Measurements from ENCODE around the gene NDOR1.
A peak's percentile ranks its signal among the peaks of the same experiment; 100 is the strongest.

Gene NDOR1

DNA sequence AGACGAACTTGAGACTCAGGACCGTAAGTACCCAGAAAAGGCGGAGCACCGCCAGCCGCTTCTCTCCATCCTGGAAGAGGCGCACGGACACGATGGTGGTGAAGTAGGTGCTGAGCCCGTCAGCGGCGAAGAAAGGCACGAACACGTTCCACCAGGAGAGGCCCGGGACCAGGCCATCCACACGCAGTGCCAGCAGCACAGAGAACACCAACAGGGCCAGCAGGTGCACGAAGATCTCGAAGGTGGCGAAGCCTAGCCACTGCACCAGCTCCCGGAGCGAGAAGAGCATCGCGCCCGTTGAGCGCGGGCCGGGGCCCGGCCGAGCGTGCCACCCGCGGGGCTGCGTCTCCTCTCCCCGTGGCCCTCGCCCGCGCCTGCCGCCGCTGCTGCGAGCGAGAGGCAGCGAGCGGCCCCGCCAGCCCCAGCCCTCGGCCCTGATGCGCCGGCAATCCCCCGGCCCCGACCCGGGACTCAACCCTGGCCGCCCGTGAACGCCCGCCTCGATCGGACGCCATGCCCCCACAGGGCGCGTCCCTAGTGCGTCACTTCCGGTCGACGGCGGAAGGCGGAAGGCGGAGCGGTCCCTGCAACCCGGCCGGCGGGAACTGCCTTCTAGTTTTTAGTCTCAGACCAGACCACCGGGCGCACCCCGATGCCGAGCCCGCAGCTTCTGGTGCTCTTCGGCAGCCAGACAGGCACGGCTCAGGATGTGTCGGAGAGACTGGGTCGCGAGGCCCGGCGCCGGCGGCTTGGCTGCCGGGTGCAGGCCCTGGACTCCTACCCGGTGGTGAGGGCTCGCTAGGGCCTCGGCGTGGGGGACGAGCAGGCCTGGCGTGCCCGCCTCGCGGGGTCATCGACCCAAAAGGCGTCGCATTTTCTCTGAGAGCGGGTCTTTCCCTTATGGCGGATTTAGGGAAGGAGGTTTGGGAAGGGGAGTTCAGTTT is at the start of gene NDOR1, which contains the start of gene TMEM203:
TSS of gene NDOR1 (plus strand) at position 575 of the 944 bp plus-strand sequence. CDS start at position 653, 78 bp downstream.
TSS of gene TMEM203 (minus strand) at position 523 of the 944 bp plus-strand sequence. CDS start at position 289, 234 bp downstream.
- DNase-seq (ENCODE audit: low read depth in 2 of 2, low spot score in 1 of 2): peak; percentile 88 to 89

DNA sequence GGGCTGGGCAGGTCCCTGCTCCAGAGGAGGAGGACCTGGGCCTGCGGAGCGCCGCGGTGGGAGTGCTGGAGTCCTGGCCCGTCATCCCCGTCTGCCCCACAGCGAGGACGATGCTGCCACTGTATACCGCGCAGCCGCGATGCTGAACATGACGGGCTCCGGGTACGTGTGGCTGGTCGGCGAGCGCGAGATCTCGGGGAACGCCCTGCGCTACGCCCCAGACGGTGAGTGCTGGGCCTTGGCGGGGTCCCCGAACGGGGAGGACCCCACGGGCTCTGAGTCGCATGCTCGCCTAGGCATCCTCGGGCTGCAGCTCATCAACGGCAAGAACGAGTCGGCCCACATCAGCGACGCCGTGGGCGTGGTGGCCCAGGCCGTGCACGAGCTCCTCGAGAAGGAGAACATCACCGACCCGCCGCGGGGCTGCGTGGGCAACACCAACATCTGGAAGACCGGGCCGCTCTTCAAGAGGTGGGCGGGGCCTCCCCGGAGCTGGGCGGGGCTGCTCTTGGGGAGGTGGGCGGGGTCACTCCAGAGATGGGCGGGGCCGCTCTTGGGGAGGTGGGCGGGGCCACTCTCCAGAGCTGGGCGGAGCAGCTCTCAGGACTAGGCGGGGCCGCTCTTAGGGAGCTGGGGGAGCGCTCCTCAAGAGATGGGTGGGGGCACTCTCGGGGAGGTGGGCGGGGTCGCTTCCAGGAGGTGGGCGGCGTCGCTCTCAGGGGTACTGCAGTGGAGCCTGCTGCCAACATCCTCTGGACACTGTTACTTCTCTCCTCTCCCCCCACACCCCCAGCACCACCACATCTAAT is 48.7 kb upstream of the NDOR1 start:
- peak; percentile 26 to 41 for DNase-seq (ENCODE audit: low read depth in 2 of 2, low spot score in 1 of 2)

DNA sequence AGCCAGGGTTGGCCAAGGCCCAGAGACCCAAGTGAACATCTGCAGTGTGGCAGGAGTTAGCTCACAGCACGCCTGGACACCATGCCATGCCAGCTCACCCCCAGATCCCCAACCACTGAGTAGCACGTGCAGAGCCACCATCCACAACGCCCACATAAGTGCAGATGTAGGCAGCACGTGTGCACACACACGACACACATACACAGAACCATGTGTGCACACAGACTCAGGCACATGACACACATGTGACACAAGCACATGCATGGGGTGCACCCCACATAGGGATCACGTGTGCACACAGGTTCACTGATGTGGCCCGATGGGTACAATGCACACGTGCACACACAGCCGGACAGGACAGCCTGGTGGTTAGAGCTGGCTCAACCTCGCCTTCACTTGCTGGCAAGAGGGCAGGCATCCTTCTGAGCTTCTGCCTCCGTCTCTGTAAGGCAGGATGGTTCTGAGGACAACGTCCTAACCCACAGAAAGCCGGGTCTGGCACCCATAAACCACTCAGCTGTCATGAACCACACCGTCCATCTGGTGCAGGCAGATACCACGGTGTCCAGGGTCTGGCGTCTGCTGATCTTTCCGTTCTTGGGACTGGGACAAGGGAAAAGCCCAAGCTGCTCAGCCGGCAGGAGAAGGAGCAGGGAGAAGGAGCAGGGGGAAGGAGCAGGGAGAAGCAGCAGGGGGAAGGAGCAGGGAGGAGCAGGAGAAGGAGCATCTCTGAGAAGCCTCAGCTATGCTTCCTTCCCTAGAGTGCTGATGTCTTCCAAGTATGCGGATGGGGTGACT is 47.7 kb upstream of the NDOR1 start:
- no peak for DNase-seq (ENCODE audit: low read depth in 2 of 2, low spot score in 1 of 2)

GRCh38 chr9:137158625-137159024 is 46.9 kb upstream of the NDOR1 start:
- DNase-seq (ENCODE audit: low read depth in 2 of 2, low spot score in 1 of 2): no peak

- no peak for DNase-seq (ENCODE audit: low read depth in 2 of 2, low spot score in 1 of 2)
These were observed 46.1 kb upstream of the NDOR1 start for GRCh38 chr9:137159105-137160053.

DNA sequence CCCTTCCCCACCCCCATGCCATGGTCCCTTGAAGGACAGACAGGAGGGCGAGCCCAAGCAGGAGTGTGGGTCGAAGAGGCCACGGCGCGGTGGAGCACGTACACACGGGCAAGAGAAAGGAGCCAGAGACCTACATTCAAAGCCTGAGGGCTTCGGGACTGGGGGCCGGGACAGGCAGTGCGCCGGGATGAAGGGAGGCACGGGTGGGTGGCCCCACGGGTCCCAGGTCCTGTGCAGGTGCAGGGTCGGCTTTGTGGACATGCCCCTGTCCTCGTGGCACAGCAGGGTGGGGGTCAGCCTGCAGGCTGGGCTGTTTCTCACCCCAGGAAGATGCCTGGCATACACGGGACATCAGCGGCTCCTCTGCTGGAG is 45.5 kb upstream of the NDOR1 start:
- no peak for DNase-seq (ENCODE audit: low read depth in 2 of 2, low spot score in 1 of 2)

DNA sequence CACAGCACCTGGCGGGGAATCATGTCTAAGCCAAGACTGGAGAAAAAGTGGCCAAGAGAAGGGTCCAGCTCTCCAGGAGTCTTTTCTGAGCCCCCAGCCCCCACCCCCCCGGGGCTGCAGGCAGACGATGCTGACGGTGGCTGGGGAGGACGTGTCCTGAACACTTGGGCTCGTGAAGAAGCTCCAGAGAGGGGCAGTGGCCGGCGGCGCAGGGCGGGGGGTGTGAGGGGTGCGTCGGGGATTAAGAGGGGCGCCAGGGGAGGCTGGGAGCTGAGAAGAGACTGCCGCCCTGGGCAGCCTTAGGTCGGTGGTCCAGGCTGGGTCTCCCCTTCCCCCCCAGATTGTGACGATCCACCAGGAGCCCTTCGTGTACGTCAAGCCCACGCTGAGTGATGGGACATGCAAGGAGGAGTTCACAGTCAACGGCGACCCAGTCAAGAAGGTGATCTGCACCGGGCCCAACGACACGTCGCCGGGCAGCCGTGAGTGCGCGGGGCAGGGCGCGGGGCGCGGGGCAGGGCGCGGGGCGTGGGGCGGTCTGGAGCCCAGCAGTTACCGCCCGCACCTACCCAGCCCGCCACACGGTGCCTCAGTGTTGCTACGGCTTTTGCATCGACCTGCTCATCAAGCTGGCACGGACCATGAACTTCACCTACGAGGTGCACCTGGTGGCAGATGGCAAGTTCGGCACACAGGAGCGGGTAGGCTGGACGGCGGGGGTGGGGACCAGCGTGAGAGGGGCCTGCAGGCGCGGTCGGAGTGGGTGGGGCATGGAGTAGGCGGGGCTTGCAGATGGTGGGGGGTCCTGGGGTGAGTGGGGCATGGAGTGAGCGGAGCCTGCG is 44.6 kb upstream of the NDOR1 start:
- DNase-seq (ENCODE audit: low read depth in 2 of 2, low spot score in 1 of 2): no peak

GRCh38 chr9:137161558-137162486 is 43.7 kb upstream of the NDOR1 start:
- DNase-seq (ENCODE audit: low read depth in 2 of 2, low spot score in 1 of 2): no peak

- no peak for DNase-seq (ENCODE audit: low read depth in 2 of 2, low spot score in 1 of 2)
These were observed 42.8 kb upstream of the NDOR1 start for GRCh38 chr9:137162505-137163364.

DNA sequence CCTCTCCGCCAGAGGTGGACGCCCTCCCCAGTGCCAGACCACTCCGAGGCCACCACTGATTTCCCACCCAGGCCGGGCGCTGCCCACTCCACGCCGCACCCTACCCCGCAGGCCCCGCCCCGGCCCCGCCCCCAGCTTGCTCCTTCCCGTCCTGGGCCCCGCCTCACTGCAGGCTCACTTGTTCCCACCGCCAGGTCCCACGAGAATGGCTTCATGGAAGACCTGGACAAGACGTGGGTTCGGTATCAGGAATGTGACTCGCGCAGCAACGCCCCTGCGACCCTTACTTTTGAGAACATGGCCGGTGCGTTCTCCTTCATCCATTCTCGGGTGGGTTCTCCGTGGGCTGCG is 42.2 kb upstream of the NDOR1 start:
- DNase-seq (ENCODE audit: low read depth in 2 of 2, low spot score in 1 of 2): no peak

GRCh38 chr9:137163805-137164204 is 41.7 kb upstream of the NDOR1 start:
- no peak for DNase-seq (ENCODE audit: low read depth in 2 of 2, low spot score in 1 of 2)

DNA sequence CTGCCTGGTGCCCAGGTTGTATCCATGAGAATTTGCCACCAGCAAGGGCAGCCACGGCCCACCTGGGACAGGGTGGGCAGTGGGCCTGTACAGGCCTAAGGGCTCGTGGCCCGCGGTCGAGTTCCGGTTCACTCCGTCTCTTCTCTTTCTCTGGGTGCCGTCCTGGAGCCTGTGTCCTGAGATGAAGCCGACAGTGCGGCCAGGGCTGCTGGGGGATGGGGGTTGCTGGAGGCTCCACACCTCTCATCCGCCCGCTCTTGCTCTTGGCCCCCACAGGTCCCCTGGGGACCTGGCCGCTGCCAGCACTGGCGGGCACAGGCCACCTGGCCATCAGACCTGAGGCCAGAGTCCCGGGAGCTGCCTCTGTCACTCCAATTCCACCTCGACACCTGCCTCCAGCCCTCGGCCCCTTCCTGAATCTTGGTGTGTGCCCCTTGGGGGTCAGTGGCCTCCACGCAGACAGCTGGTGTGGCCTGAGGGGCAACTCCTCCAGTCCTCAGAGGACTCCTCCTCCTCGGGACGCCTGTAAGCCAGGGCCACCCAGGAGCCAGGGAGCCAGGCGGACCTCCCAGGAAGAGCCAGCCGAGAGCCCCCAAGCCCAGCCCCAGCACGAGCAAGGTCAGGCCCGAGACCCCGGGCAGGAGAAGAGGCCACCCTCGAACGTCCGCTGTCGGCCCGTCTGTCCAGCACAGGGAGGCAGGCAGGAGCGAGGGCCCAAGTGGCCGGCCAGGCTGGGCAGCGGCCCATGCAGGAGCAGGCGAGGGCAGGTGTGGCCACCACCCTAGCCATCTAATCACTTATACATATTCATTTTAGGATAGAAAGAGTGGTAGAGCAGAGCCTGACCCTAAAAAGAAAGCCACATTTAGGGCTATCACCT is 40.9 kb upstream of the NDOR1 start:
- no peak for DNase-seq (ENCODE audit: low read depth in 2 of 2, low spot score in 1 of 2)

- DNase-seq (ENCODE audit: low read depth in 2 of 2, low spot score in 1 of 2): no peak
These were observed 40.2 kb upstream of the NDOR1 start for GRCh38 chr9:137165250-137165836.

DNA sequence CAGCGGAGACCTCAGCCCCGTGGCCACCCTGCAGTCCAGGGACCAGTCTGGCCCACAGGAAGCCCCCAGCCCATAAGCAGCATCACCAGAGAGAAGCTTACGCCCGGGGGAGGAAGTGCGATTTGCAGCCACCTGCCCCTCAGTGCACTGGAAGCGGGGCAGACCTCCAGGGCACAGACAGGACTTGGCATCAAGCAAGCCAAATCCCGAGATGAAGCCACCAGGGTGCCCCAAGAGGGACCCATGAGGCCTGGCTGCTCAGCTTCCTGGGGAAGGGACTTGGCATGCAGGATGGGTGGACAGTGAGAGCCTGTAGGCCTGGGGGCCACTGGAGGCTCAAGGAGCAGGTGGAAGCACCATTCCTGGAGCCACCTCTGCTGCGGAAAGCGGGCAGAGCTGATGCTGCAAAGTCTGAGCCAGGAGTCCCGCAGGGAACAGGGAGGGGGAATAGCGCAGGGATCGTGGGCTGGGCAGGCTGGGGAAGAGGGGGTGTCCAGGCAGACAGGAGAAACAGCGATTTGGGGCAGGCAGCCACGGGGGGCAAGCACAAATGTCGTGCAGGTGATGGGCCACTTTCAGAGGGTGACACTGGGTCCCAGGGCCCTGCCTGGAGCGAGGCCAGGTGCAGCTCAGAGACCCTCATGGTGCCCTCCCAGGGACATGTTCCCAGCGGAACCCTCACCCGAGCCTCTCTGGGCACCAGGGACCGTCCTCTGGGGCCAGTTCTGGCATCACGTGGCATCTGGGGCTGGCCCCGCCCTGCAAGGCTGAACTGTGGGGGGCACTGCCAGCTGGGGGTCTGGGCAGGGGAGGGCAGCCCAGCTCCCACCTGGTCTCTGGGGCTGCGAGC is 38.9 kb upstream of the NDOR1 start:
- no peak for DNase-seq (ENCODE audit: low read depth in 2 of 2, low spot score in 1 of 2)

DNA sequence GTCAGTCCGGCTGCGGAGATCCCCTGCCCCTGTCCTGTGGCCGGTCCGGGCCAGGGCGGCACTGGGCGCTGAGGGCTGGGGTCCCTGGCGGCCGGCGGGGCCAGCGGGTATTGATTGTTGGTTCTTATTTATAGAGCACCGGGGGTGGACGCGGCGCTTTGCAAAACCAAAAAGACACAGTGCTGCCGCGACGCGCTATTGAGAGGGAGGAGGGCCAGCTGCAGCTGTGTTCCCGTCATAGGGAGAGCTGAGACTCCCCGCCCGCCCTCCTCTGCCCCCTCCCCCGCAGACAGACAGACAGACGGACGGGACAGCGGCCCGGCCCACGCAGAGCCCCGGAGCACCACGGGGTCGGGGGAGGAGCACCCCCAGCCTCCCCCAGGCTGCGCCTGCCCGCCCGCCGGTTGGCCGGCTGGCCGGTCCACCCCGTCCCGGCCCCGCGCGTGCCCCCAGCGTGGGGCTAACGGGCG is 38.2 kb upstream of the NDOR1 start:
- no peak for DNase-seq (ENCODE audit: low read depth in 2 of 2, low spot score in 1 of 2)

All from stimulated activated CD8-positive, alpha-beta memory T cell treated with anti-CD3 and anti-CD28 coated beads, Interleukin-4, amount 100 ng/mL, for 1 hour (primary cell).